Muscle layer of duodenum (tissue), 2 donors: ENCODE measurements around the gene SLC16A6.
"Not testable (repeated sequence)": the region's sequence is repeated elsewhere in the genome, so short reads cannot be mapped to it uniquely, and the experiment has no call there.

Experiments
- H3K27ac ChIP-seq: one replicate; pipeline ENCODE4 v1.7.0; 2013; ENCODE audit warnings: mild to moderate bottlenecking, low read length
- H3K27me3 ChIP-seq: one replicate; pipeline ENCODE4 v1.7.0; 2013; ENCODE audit warnings: low read depth, mild to moderate bottlenecking, control low read depth, low read length
- H3K36me3 ChIP-seq, 2 donors: one replicate each; pipeline ENCODE4 v1.7.0; 2013; ENCODE audit warnings: low read length in 2 of 2, control low read depth in 1 of 2, mild to moderate bottlenecking in 1 of 2; ENCODE audit not compliant: insufficient read depth in 2 of 2, control insufficient read depth in 1 of 2
- H3K4me1 ChIP-seq, 2 donors: one replicate each; pipeline ENCODE4 v1.7.0; 2013; ENCODE audit warnings: low read length in 2 of 2, mild to moderate bottlenecking in 2 of 2, control low read depth in 1 of 2, moderate library complexity in 1 of 2; ENCODE audit not compliant: insufficient read depth in 2 of 2, control insufficient read depth in 1 of 2
- H3K4me3 ChIP-seq, 2 donors: one replicate each; pipeline ENCODE4 v1.7.0; 2013; ENCODE audit warnings: low read length in 2 of 2, low read depth in 1 of 2, mild to moderate bottlenecking in 1 of 2
- H3K9me3 ChIP-seq, 2 donors: one replicate each; pipeline ENCODE4 v1.7.0; 2013; ENCODE audit warnings: low read length in 2 of 2, control low read depth in 1 of 2, mild to moderate bottlenecking in 1 of 2; ENCODE audit not compliant: control insufficient read depth in 1 of 2
- donor health status: healthy.

Gene SLC16A6

GRCh38 chr17:68321556-68321954 is 30.6 kb upstream of the SLC16A6 start:
- H3K4me1 ChIP-seq, result no peaks in the 10 kb centered on the region
- no peaks in the 10 kb centered on the region for H3K9me3 ChIP-seq
- no peaks in the 10 kb centered on the region for H3K36me3 ChIP-seq
- H3K4me3 ChIP-seq, result no peak overlapping the region
- H3K27me3 ChIP-seq, result no peaks in the 10 kb centered on the region
- H3K27ac ChIP-seq, result no peak overlapping the region

GRCh38 chr17:68320943-68321555 is 30.1 kb upstream of the SLC16A6 start:
- no peaks in the 10 kb centered on the region for H3K4me1 ChIP-seq

GRCh38 chr17:68320311-68320865 is 29.5 kb upstream of the SLC16A6 start:
- no peaks in the 10 kb centered on the region for H3K27me3 ChIP-seq
- no peaks in the 10 kb centered on the region for H3K9me3 ChIP-seq
- H3K4me3 ChIP-seq, result no peak overlapping the region
- H3K36me3 ChIP-seq, result no peaks in the 10 kb centered on the region
- no peaks in the 10 kb centered on the region for H3K4me1 ChIP-seq
- no peak overlapping the region for H3K27ac ChIP-seq

More at GRCh38 chr17:68320943-68321555, 30.1 kb upstream of the SLC16A6 start:
- Histone ChIP-seq H3K9me3 (no peaks in the 10 kb centered on the region), H3K4me3 (no peak overlapping the region), H3K27ac (no peak overlapping the region), H3K27me3 (no peaks in the 10 kb centered on the region), H3K36me3 (no peaks in the 10 kb centered on the region)

GRCh38 chr17:68319410-68320162 is 28.7 kb upstream of the SLC16A6 start:
- Histone ChIP-seq H3K27me3 (no peaks in the 10 kb centered on the region), H3K27ac (no peak overlapping the region), H3K9me3 (no peaks in the 10 kb centered on the region), H3K4me1 (no peaks in the 10 kb centered on the region), H3K4me3 (no peak overlapping the region), H3K36me3 (no peaks in the 10 kb centered on the region)

- H3K4me1 ChIP-seq, result no peaks in the 10 kb centered on the region
Observed at GRCh38 chr17:68318103-68318991, 27.4 kb upstream of the SLC16A6 start.

DNA sequence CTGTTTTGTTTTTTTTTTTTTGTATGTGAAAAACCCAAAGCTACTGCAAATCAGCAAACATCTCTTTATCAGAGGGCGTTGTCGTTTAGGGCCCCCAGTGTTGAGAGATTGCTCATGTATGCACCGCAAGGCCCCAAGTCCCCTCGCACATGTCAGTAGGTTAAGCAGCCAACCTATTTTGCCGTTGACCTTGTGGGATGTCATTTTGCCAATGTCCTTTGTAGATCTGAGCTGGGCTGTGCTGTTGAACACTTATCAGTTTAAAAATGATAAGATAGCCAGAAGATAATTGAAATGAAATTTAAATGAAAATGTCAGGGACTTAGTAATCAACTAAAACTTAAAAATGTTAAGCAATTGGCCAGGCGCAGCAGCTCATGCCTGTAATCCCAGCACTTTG is 26.5 kb upstream of the SLC16A6 start:
- Histone ChIP-seq H3K4me1 (no peaks in the 10 kb centered on the region), H3K27ac (no peak overlapping the region), H3K27me3 (no peaks in the 10 kb centered on the region), H3K9me3 (no peaks in the 10 kb centered on the region), H3K4me3 (no peak overlapping the region), H3K36me3 (no peaks in the 10 kb centered on the region)

More at GRCh38 chr17:68318103-68318991, 27.4 kb upstream of the SLC16A6 start:
- H3K36me3 ChIP-seq, result no peaks in the 10 kb centered on the region
- no peaks in the 10 kb centered on the region for H3K27me3 ChIP-seq
- H3K27ac ChIP-seq, result no peak overlapping the region
- H3K4me3 ChIP-seq, result no peak overlapping the region
- no peaks in the 10 kb centered on the region for H3K9me3 ChIP-seq

- Histone ChIP-seq H3K27ac (no peak overlapping the region), H3K4me3 (no peak overlapping the region), H3K36me3 (no peaks in the 10 kb centered on the region), H3K9me3 (no peaks in the 10 kb centered on the region), H3K27me3 (no peaks in the 10 kb centered on the region), H3K4me1 (no peaks in the 10 kb centered on the region)
Observed at GRCh38 chr17:68315930-68316329, 25.0 kb upstream of the SLC16A6 start.

- Histone ChIP-seq H3K36me3 (no peaks in the 10 kb centered on the region), H3K4me1 (no peaks in the 10 kb centered on the region), H3K27me3 (no peaks in the 10 kb centered on the region), H3K9me3 (no peaks in the 10 kb centered on the region), H3K27ac (no peak overlapping the region), H3K4me3 (no peak overlapping the region)
Observed at GRCh38 chr17:68314916-68315535, 24.1 kb upstream of the SLC16A6 start.

GRCh38 chr17:68310152-68310551 is 19.2 kb upstream of the SLC16A6 start:
- H3K27me3 ChIP-seq, result no peaks in the 10 kb centered on the region
- no peaks in the 10 kb centered on the region for H3K4me1 ChIP-seq
- no peak overlapping the region for H3K27ac ChIP-seq
- no peaks in the 10 kb centered on the region for H3K9me3 ChIP-seq
- no peaks in the 10 kb centered on the region for H3K36me3 ChIP-seq
- H3K4me3 ChIP-seq, result no peak overlapping the region

DNA sequence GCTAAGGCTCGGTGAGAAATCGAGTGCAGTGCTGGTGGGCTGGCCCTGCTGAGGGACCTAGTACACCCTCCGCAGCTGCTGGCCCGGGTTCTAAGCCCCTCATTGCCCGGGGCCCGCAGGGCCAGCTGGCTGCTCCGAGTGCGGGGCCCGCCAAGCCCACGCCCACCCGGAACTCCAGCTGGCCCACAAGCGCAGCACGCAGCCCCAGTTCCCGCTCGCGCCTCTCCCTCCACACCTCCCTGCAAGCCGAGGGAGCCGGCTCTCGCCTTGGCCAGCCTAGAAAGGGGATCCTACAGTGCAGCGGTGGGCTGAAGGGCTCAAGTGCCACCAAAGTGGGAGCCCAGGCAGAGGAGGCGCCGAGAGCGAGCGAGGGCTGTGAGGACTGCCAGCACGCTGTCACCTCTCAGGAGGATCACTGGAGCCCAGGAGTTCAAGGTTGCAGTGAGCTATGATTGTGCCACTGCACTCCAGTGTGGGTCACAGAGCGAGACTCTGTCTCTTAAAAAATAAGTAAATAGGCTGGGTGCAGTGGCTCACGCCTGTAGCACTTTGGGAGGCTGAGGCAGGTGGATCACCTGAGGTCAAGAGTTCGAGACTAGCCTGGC is 18.2 kb upstream of the SLC16A6 start:
- H3K27ac ChIP-seq, H3K36me3 ChIP-seq, H3K9me3 ChIP-seq, H3K4me1 ChIP-seq, H3K4me3 ChIP-seq, H3K27me3 ChIP-seq: not testable (repeated sequence)
